Endothelial cell (in vitro differentiated cells): ENCODE results near the gene ARHGEF38. TPM values are rescaled to one million over a fixed set of nuclear protein-coding genes. Genes with fewer than 3 reads are reported as not detected.
"Not testable (repeated sequence)": the region's sequence is repeated elsewhere in the genome, so short reads cannot be mapped to it uniquely, and the experiment has no call there.

Source experiments
- DNase-seq: peaks from one replicate; pipeline ENCODE4 v3.0.0; 2021; ENCODE audit warnings: low spot score
- H3K27ac Mint-ChIP-seq: one replicate; pipeline ENCODE4 v1.8.0; 2021; ENCODE audit warnings: mixed read lengths, inconsistent platforms; ENCODE audit not compliant: unreplicated experiment
- H3K27me3 Mint-ChIP-seq: one replicate; pipeline ENCODE4 v1.8.0; 2021; ENCODE audit warnings: mild to moderate bottlenecking, moderate library complexity, mixed read lengths, inconsistent platforms; ENCODE audit not compliant: unreplicated experiment
- H3K36me3 Mint-ChIP-seq: one replicate; pipeline ENCODE4 v1.8.0; 2021; ENCODE audit warnings: mild to moderate bottlenecking, low read depth, mixed read lengths, inconsistent platforms; ENCODE audit not compliant: unreplicated experiment
- H3K4me1 Mint-ChIP-seq: one replicate; pipeline ENCODE4 v1.8.0; 2021; ENCODE audit warnings: mild to moderate bottlenecking, mixed read lengths, inconsistent platforms; ENCODE audit not compliant: unreplicated experiment
- H3K4me3 Mint-ChIP-seq: one replicate; pipeline ENCODE4 v1.8.0; 2021; ENCODE audit warnings: mild to moderate bottlenecking, mixed read lengths, inconsistent platforms; ENCODE audit not compliant: unreplicated experiment
- H3K9me3 Mint-ChIP-seq: one replicate; pipeline ENCODE4 v1.8.0; 2021; ENCODE audit warnings: mixed read lengths, inconsistent platforms; ENCODE audit not compliant: unreplicated experiment
- total RNA-seq: library from RNA; stranded (reverse); fragmentation: NEBNext Ultra II Directional; extraction: Animal tissue kit (Norgen Biotek cat#: 25700); gene quantifications from one replicate; pipeline ENCODE4 v1.2.1, GENCODE V29; 2021; ENCODE audit not compliant: unreplicated experiment
- TF ChIP-seq, protein P1 (sequence below): fragments of 200-600 bp; sonication (generic); IDR thresholded peaks from one replicate; pipeline ENCODE4 v1.5.0; 2021; ENCODE audit warnings: antibody characterized with exemption; ENCODE audit not compliant: unreplicated experiment

ARHGEF38 gene
- total RNA-seq, 1 donor from 2014 or later = not detected

DNA sequence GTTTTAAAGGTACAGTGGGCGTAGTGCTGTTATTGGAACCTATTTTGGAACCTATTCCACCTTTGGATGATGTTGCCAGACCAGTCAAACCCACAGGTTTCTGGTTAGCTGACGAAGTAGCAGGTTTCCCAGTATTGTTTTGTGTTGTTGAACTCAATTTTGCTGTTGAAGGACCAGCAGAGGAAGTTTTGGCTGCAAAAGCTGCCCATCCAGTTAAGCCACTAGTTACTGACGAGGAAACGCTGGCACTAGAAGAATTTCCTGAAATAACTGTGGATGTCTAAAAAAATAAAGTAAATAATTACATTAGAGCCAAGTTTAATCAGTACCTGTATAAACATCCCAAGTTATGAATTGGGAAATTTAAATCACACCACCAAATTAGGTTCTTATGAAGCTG lies 130.6 kb downstream of the ARHGEF38 start:
- Mint-ChIP-seq H3K4me1 (peaks cover 9% of the 10 kb centered on the region), H3K27ac (peak overlapping the region; percentile 36), H3K4me3 (no peak overlapping the region)

GRCh38 chr4:105686571-105686970 lies 134.2 kb downstream of the ARHGEF38 start:
- H3K36me3 Mint-ChIP-seq = no peaks in the 10 kb centered on the region
- no peaks in the 10 kb centered on the region for H3K9me3 Mint-ChIP-seq
- H3K4me3 Mint-ChIP-seq = no peak overlapping the region

More for the DNA sequence above, 130.6 kb downstream of the ARHGEF38 start:
- DNase-seq = no peak
- TF ChIP-seq, protein P1, sequence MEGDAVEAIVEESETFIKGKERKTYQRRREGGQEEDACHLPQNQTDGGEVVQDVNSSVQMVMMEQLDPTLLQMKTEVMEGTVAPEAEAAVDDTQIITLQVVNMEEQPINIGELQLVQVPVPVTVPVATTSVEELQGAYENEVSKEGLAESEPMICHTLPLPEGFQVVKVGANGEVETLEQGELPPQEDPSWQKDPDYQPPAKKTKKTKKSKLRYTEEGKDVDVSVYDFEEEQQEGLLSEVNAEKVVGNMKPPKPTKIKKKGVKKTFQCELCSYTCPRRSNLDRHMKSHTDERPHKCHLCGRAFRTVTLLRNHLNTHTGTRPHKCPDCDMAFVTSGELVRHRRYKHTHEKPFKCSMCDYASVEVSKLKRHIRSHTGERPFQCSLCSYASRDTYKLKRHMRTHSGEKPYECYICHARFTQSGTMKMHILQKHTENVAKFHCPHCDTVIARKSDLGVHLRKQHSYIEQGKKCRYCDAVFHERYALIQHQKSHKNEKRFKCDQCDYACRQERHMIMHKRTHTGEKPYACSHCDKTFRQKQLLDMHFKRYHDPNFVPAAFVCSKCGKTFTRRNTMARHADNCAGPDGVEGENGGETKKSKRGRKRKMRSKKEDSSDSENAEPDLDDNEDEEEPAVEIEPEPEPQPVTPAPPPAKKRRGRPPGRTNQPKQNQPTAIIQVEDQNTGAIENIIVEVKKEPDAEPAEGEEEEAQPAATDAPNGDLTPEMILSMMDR = no peak
- H3K27me3 Mint-ChIP-seq = no peaks in the 10 kb centered on the region
- no peaks in the 10 kb centered on the region for H3K9me3 Mint-ChIP-seq
- no peaks in the 10 kb centered on the region for H3K36me3 Mint-ChIP-seq

DNA sequence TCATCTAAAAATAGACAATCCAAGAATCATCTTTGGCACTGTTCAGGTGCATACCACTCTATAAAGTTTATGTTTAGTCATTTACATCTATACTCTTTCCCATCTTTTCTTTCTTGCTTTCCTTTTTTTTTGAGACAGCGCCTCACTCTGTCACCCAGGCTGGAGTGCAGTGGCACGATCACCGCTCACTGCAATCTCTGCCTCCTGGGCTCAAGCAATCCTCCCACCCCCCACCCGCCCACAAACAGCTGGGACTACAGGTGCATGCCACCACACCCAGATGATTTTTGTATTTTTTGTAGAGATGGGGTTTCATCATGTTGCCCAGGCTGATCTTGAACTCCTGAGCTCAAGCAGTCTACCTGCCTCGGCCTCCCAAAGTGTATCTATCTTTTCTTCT lies 142.4 kb downstream of the ARHGEF38 start:
- not testable (repeated sequence) for DNase-seq, H3K4me1 Mint-ChIP-seq, H3K9me3 Mint-ChIP-seq, H3K27me3 Mint-ChIP-seq, H3K4me3 Mint-ChIP-seq, H3K36me3 Mint-ChIP-seq, H3K27ac Mint-ChIP-seq

More at GRCh38 chr4:105686571-105686970, 134.2 kb downstream of the ARHGEF38 start:
- Mint-ChIP-seq H3K27ac (no peak overlapping the region), H3K27me3 (no peaks in the 10 kb centered on the region), H3K4me1 (peaks cover 5% of the 10 kb centered on the region)
- TF ChIP-seq, protein P1 = no peak
- DNase-seq = no peak

GRCh38 chr4:105695832-105696231 lies 143.4 kb downstream of the ARHGEF38 start:
- DNase-seq, H3K4me3 Mint-ChIP-seq, H3K27ac Mint-ChIP-seq, H3K36me3 Mint-ChIP-seq, H3K4me1 Mint-ChIP-seq, H3K9me3 Mint-ChIP-seq, H3K27me3 Mint-ChIP-seq: not testable (repeated sequence)

DNA sequence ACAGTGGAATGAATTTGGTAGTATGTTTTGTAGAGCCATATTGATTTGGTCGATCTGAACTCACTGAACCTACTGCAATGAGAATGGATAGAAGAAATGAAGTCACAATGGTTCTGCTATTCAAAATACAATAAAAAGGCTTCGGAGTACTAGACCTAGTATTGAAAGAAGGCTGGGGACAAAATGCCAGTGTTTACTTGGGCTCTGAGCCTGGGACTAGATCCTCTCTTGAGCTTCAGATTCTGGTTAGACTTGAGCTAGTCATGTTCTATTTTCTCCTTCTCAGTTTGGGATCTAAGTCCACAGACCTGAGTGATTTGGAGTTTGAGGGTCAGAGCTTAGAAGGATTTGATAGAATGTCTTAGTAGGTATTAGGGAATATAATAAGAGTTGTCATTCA lies 146.2 kb downstream of the ARHGEF38 start:
- Mint-ChIP-seq H3K4me1 (no peaks in the 10 kb centered on the region), H3K27me3 (no peaks in the 10 kb centered on the region), H3K36me3 (no peaks in the 10 kb centered on the region), H3K27ac (no peak overlapping the region), H3K9me3 (no peaks in the 10 kb centered on the region), H3K4me3 (no peak overlapping the region)
- TF ChIP-seq, protein P1 = no peak
- DNase-seq = no peak

- Mint-ChIP-seq H3K27ac (peak overlapping the region; percentile 97), H3K4me1 (peaks cover 15% of the 10 kb centered on the region), H3K27me3 (no peaks in the 10 kb centered on the region), H3K4me3 (peak overlapping the region; percentile 97), H3K36me3 (peaks cover 3% of the 10 kb centered on the region), H3K9me3 (no peaks in the 10 kb centered on the region)
- no peak for DNase-seq
- TF ChIP-seq, protein P1 = no peak
Observed at GRCh38 chr4:105707782-105708180, 155.4 kb downstream of the ARHGEF38 start.
